H1 (cell line): ENCODE results near the gene SCN4A.

Source experiments
- CEBPB ChIP-seq: IDR thresholded peaks from 2 replicates; pipeline ENCODE4 v1.6.1; 2012; ENCODE audit warnings: low read depth, low read length
- CHD2 ChIP-seq: IDR thresholded peaks from 2 replicates; pipeline ENCODE4 v1.6.1; 2012; ENCODE audit warnings: low read length, improper control_type of control experiment
- CTBP2 ChIP-seq: IDR thresholded peaks from 2 replicates; pipeline ENCODE4 v1.7.0; 2011; ENCODE audit warnings: borderline replicate concordance, mild to moderate bottlenecking, moderate library complexity, mixed read lengths, low read length; ENCODE audit not compliant: insufficient read depth, insufficient read length
- EZH2 ChIP-seq: fragments of 200-600 bp; sonication (generic); IDR thresholded peaks from 2 replicates; pipeline ENCODE4 v1.7.1; 2012; ENCODE audit warnings: low read depth, mild to moderate bottlenecking, moderate library complexity, low read length, inconsistent platforms; ENCODE audit not compliant: severe bottlenecking
- POLR2A ChIP-seq, 2 experiments: IDR thresholded peaks; 1 replicate in 1 of 2; 2 replicates in 1 of 2; pipeline ENCODE4 v1.6.1; 2011; ENCODE audit warnings: low read depth in 2 of 2, low read length in 2 of 2, mild to moderate bottlenecking in 2 of 2; ENCODE audit errors: control extremely low read depth in 1 of 2
- RBBP5 ChIP-seq: IDR thresholded peaks from 2 replicates; pipeline ENCODE4 v1.7.1; 2012; ENCODE audit warnings: low read depth, mild to moderate bottlenecking, inconsistent platforms, low read length, moderate library complexity, borderline replicate concordance
- TBP ChIP-seq: IDR thresholded peaks from 2 replicates; pipeline ENCODE4 v1.6.1; 2011; ENCODE audit warnings: low read depth, low read length, improper control_type of control experiment
- TF ChIP-seq, protein P1 (sequence below), 3 experiments: IDR thresholded peaks; 1 replicate in 2 of 3; 2 replicates in 1 of 3; pipeline versions ENCODE4 v1.5.1 to v1.6.1; 2011; ENCODE audit warnings: low read length in 3 of 3, mild to moderate bottlenecking in 3 of 3, inconsistent platforms in 2 of 3, low read depth in 1 of 3, moderate library complexity in 1 of 3; ENCODE audit not compliant: insufficient read depth in 1 of 3; ENCODE audit errors: control extremely low read depth in 1 of 3
- TF ChIP-seq, protein P2 (sequence below): IDR thresholded peaks from 2 replicates; pipeline ENCODE4 v1.6.1; 2011; ENCODE audit warnings: low read length, improper control_type of control experiment

GRCh38 chr17:63944736-63945499 is 27.8 kb downstream of the SCN4A start:
- TF ChIP-seq POLR2A (IDR thresholded peaks at IDR 0.05; ENCODE audit: control extremely low read depth in 1 of 2, low read depth in 2 of 2, low read length in 2 of 2) = no peak
- TF ChIP-seq, protein P1, sequence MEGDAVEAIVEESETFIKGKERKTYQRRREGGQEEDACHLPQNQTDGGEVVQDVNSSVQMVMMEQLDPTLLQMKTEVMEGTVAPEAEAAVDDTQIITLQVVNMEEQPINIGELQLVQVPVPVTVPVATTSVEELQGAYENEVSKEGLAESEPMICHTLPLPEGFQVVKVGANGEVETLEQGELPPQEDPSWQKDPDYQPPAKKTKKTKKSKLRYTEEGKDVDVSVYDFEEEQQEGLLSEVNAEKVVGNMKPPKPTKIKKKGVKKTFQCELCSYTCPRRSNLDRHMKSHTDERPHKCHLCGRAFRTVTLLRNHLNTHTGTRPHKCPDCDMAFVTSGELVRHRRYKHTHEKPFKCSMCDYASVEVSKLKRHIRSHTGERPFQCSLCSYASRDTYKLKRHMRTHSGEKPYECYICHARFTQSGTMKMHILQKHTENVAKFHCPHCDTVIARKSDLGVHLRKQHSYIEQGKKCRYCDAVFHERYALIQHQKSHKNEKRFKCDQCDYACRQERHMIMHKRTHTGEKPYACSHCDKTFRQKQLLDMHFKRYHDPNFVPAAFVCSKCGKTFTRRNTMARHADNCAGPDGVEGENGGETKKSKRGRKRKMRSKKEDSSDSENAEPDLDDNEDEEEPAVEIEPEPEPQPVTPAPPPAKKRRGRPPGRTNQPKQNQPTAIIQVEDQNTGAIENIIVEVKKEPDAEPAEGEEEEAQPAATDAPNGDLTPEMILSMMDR (IDR thresholded peaks at IDR 0.05; ENCODE audit: control extremely low read depth in 1 of 3, insufficient read depth in 1 of 3, low read depth in 1 of 3, low read length in 3 of 3) = no peak
- no peak for TF ChIP-seq EZH2
- no peak for TF ChIP-seq CTBP2
- TF ChIP-seq, protein P2, sequence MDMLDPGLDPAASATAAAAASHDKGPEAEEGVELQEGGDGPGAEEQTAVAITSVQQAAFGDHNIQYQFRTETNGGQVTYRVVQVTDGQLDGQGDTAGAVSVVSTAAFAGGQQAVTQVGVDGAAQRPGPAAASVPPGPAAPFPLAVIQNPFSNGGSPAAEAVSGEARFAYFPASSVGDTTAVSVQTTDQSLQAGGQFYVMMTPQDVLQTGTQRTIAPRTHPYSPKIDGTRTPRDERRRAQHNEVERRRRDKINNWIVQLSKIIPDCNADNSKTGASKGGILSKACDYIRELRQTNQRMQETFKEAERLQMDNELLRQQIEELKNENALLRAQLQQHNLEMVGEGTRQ = no peak
- no peak for TF ChIP-seq TBP
- TF ChIP-seq CHD2 = no peak
- TF ChIP-seq RBBP5 = no peak
- no peak for TF ChIP-seq CEBPB
